SKM-1 (cell line): ENCODE results near the gene SLC8A3.

ENCODE experiments used
- DNase-seq: peaks from one replicate; lab custom pipeline; 2025; ENCODE audit not compliant: unreplicated experiment; lab: John Stamatoyannopoulos, UW

Gene SLC8A3

DNA sequence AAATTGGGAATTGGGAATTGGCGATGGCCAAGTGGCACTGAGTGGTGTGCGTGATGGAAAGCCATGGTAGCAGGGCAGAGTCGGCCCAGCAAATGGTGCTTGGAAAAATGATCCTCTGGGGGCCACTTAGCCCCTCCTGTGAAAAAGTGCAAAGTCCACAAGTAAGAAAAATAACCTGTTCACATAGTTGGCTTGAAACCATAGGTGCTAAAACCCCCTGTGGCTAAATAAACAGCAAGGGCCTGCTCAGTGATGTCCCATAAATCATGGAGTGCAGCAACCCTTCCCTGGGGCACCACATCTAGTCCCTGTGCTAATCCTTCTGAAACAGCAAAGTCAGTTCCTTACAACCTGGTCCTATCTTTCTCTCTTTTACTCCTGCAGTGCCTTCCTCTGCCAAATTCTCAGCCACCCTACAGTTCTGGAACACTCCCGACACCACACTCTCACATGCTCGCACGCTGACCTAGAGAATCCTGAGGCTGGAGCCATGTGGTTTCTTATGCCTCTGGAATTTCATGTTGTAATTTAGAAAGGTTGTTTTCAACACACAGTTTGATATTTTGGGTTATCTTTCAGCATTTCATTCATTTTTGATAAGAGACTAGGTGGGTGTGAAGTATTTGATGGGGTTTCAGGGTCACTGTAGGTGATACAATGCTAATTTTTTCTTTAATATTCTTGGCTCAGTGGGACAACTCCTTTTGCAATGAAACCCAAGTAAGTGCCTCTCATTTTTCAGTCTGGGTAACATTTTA is 186.0 kb downstream of the SLC8A3 start:
- no peak for DNase-seq

DNA sequence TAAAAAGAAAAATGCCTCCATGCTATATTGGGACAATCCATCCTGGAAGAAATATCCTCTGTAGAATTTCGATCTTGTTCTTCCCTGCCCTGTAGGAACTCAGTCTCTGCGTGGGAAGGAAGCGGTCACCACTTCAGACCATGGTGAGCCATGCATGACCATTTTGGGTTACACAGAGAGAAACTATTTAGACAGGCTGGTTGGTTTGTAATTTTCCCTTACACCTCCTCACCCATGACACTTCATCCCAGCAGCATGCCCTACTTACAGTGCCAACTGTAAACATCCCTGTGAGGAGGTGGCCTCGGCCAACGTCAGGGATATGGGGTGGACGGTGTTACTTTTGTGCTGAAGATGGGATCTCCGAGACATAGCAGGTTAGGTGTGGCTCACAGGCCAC is 188.2 kb downstream of the SLC8A3 start:
- no peak for DNase-seq

DNA sequence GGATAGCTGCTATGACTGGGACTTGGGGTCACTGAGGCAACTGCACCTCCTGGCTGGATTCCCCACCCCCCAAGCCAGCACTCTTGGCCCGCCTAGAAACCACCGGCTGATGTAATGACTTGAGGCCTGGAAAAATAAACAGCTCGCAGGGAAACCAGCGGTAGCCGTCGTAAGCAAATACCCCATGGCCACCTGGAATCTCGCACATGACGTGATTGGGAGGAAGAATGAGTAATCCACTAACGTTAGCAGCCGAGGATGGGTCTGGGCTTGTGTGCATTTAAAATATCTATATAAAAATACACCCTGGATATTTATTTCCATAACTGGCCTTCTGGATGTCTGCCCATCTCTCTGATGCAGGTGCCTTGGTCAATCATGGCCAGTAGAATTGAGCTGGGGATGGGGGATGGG is 189.5 kb downstream of the SLC8A3 start:
- no peak for DNase-seq

DNA sequence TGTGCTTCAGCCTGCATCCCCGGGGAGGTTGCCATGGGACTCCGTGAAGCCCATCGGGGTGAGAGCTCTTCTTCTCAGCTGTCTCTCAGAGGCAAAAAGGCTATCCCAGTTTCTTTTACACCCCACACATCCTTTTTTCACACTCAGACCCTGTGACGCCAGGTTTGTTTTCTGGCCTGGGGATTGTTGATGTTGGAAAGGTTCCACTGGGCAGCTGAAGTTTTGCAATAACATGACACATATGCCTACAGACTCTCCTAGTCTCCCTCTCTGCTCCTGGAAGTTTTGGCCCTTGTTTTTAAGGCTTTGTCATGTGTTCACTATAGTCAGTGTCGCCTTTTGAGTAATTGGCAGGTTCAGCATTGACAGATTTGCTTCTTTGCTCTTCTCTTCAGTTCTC is 190.9 kb downstream of the SLC8A3 start:
- no peak for DNase-seq

DNA sequence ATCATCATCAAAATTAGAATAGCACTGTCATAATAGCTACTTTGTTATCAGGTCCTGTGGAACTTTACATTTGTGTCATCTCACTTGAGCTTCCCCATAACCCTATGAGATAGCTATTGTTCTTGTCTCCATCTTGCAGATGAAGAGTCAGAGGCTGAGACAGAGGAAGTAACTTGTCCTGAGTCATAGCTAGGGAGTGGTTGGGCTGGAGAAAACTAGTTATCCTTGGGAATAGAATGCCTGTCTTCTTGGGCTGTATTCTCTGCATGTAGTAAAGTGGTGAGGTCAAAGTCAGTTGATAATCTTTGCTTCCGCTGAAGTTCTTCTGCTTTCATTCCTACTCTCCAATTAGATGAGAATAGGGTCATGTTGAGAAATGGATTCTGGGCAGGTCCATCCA is 192.5 kb downstream of the SLC8A3 start:
- no peak for DNase-seq
